Mesenteric fat pad (tissue), 1 donor: ENCODE measurements around the gene MACF1. TPM values are rescaled to one million over a fixed set of nuclear protein-coding genes. Genes with fewer than 3 reads are reported as not detected.
A peak's percentile ranks its signal among the peaks of the same experiment; 100 is the strongest.

Source experiments
- DNase-seq: peaks from one replicate; pipeline ENCODE4 v3.0.0-alpha.2; 2020; ENCODE audit warnings: low spot score
- total RNA-seq: library from RNA; stranded (reverse); fragmentation: NEBNext Ultra II Directional; extraction: Animal tissue kit (Norgen Biotek cat#: 25700); gene quantifications from one replicate; pipeline ENCODE4 v1.2.1, GENCODE V29; 2021
- donor health status: DM: yes; HTN: yes; CAD: no.

Gene MACF1
- total RNA-seq, 1 donor from 2014 or later = 386 TPM

DNA sequence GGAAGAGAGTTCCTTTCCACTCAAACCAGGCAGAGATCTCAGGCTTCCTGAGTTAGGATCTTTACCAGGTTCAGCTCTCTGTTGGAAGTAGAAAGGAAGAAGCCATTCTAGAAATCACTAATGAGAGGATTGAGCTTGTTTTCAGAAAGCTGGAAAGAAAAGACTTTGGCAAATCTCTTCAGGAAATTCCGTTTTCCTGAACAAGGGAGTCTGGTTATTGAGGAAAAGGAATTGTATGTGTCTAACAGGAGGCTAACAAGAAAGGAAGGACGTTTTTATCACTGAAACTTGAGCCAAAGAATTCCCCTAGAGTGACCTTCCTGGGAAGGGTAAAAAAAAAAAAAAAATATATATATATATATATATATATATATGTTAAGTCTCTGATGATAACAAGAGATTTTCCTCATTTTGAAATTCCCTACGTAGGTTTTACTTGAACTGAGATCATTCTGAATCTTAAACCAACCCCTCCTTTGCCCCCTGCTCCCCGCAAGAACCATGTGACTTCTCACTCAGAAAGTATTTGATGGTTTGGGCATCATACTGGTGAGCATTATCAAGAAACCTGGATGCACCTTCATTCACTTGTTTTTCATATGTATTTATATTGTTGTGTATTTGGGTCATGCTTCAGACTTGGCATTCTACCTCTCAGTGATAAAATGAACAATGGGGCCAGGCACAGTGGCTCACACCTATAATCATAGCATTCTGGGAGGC lies 188.5 kb downstream of the MACF1 start:
- no peak for DNase-seq

DNA sequence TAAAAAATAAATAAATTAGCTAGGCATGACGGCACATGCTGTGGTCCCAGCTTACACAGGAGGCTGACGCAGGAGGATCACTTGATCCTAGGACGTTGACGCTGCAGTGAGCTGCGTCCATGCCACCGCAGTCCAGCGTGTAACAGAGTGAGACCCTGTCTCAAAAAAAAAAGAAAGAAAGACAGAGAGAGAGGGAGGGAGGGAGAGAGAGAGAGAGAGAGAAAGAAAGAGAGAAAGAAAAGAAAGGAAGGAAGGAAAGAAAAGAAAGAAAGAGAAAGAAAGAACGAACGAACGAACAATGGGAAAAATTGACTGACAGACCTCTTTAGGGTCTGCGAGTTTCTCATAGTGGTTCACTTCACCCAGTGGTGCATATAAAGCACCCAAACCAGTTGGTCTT lies 189.2 kb downstream of the MACF1 start:
- DNase-seq = no peak

DNA sequence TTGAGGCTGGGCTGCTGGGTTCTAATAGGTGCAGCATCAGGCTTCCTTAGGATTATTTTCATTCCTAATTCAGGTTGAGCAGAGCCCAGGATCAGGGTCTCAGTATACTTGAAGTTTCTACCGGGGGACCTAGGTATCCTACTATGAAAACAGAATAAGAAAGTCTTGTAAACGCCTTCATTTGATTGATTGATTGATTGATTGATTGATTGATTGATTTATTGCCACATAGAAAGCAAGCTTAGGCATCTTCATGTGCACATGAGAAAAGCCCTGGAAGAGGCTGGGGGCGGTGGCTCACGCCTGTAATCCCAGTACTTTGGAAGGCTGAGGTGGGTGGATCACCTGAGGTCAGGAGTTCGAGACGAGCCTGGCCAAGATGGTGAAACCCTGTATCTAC lies 189.6 kb downstream of the MACF1 start:
- DNase-seq = no peak

DNA sequence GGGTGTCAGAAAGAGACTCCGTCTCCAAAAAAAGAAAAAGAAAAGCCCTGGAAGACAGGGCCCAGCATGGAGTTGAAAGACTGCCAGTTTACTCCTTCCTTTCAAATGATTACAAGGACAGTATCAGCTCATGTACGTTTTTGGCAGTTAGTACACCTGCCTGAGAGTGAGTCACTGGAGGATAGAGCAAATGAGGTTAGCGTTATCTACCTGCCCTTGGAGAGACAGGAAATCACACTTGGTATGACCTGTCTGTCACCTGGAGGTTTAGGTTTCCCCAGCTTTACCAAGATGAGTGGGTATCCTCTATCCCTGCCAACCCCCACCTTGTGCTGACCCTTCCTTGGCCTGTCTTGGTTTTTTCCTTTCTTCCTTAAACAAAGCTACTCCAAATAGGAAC lies 190.1 kb downstream of the MACF1 start:
- no peak for DNase-seq

DNA sequence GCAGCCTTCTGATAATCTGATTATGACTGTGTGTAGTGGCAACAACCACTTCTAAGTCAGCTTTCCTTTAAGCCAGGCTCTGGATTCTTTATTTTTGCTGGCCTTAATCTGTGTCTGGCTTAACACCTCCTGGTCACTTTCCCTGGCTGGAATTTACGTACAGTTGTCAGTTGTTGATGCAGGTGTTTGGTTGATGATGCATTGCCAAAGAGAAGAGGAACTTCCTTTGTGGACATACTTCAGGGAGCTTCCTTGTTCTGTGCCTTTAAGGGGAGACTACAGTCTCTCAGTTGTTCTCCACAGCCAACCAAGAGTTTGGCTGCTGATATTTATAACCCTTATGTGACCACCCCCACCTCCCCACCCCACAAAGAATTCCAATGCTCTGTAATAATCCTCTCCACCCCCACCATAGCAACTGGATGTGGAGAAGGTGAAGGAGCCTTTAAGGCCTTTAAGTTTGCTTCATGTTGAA lies 190.9 kb downstream of the MACF1 start:
- DNase-seq = no peak

DNA sequence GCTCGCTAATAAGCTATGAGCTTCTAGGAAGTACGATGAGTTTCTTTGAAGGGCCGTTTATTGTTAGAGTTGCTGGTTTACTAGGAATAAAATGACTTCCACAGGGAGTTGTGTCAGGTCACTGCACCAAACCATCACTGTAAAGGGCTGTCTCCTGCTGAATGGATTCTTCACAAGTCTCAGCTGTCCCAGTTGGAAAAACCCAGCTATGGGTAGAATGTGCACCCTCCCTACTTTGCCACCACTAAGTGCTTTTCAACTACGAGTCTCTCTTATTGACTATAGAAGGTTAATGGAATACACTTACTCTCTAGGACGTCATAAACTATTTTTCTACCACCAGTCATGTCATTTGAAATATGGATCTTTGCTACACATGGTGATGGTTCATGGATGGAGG lies 192.2 kb downstream of the MACF1 start:
- no peak for DNase-seq

DNA sequence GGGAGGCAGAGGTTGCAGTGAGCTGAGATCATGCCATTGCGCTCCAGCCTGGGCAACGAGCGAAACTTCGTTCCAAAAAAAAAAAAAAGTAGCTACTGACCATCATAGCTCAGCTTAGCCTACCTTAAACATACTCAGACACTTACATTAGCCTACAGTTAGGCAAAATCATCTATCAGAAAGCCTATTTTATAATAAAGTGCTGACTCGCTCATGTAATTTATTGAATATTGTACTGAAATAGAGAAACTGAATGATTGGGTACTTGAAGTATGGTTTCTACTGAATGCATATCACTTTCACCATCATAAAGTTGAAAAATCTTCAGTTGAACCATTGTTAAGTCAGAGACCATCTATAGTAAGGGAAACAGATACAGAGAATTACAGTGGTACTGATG lies 193.0 kb downstream of the MACF1 start:
- no peak for DNase-seq

DNA sequence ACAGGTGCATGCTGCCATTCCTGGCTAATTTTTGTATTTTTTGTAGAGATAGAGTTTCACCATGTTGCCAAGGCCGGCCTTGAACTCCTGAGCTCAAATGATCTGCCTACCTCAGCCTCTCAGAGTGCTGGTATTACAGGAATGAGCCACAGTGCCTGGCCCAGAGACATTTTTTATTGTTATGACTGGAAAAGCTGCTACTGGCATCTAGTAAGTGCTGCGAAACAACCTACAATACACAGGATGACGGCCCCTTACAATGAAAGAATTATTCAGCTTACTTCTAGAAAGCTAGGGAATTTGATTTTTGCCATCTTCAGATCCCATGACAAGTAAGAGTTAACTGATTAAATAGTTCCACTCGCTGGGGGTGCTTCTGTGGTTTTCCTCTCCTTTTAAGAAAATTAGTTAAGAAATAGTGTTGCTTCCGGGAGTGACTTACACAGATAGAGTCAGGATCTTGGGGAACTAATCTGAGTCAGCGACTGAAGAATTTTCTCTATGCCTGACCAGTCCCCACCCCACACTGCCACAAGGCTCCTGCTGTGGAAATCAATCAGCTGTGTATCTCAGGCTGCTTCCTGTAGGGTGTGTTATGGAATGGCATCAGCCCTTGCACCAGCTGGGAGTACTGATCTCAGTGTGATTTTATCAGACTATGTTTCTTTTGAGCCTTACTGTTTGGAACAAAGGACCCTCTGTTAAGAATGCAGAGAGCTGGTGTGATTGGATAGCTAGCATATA lies 194.0 kb downstream of the MACF1 start:
- no peak for DNase-seq

DNA sequence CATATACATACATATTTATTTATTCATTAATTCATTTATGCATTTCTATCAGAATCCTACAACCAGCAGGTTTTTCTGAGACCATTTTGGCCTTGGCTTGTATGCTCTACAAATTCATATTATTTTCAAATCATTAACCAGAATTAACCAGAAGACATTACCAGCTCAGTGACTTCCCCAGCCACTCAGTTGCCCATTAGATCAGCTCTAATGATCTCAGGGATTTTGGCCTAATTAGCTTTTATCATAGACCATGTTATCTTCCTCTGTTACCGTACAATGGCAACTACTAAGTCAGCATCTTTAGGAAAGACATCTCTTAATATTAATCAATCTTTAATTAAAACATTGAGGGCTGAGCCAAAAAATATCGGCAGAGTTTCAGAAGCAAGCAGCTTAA lies 196.6 kb downstream of the MACF1 start:
- no peak for DNase-seq

DNA sequence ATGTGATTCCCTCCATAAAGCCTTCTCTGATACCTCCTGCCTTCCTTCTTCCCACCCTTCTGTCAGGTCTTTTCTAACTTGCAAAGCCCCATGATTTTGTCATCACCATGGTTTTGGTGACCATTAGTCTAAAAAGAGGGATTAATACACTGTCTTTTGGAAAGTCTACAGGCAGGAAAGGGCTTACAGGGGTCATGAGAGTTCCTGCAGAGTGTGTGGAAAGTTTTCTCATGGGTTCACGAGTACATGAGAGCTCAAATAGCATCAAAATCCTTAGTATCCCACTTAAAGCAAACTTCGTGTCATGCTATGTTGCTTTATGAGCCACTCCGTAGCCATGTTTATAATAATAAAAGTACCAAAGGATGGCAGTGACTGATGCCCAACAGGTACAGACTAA lies 200.4 kb downstream of the MACF1 start:
- DNase-seq = no peak

DNA sequence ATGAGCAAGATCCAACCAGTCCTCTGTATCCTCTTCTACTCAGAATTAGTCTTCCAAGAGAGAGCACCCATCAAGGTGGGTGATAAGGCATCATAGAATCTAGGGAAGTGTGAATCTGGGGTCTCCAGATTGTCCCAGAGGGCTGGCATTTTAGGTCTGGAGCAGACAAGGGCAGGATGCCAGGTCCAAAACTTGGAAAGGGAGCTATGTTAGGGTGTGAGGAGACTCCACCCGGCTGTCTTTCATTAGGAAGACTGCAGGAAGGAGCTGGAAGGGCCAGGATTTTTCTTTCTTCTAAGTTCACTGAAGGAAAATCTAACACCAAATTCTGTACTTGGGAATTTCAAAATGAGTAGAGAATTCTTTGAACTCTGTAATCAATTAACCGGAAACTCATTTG lies 200.9 kb downstream of the MACF1 start:
- DNase-seq = no peak

DNA sequence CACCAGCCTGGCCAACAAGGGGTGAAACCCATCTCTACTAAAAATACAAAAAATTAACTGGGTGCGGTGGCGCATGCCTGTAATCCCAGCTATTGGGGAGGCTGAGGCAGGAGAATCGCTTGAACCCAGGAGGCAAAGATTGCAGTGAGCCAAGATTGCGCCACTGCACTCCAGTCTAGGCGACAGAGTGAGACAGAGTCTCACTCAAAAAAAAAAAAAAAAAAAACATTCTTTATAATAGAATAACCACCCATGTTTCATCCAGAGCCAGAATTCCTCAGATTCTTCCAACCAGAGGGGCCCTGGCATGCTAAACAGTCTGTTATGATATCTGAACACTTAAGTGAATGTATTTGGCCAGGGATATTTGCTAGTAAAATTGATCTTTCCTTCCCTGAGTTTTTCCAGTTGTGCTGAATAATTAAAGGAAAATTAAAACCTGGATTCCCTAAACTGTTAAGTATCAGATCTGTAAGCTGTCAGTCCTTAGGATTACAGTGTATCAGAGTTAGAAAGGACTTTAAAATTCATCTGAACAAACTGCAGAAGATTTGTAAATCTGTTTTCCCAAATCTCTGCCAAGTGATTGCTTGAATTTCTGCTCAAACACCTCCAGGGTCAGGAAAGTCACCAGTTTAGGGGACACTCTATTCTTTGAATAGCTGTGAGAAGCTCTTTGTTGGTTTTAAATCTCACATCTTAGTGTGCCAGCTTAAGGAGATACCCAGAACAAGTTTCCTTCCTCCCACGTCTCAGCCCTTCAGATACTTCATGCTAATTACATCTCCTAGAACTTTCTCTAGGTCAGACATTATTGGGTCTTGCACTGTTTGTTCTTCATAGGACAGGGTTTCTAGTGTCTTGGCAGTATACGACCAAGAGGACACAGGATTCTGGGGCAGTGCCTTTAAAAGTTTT lies 202.3 kb downstream of the MACF1 start:
- no peak for DNase-seq

DNA sequence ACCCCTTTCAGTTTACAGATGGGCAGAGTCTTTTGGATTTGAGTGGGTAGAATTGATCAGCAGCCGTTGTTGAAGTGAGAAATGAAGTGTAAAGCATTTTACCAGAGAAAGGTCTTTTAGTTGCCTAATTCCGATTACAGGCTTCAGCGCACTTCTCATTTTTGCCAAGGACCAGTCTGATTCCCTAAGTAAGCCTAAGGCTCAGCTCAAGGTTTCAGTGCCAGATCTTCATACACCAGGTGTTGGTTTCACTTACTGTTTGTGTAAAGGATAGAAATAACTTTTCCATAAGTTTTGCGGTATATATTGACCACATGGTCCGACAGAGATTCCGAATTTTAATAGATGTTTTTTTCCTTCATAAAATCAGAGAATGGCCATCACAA lies 203.0 kb downstream of the MACF1 start:
- DNase-seq = no peak

DNA sequence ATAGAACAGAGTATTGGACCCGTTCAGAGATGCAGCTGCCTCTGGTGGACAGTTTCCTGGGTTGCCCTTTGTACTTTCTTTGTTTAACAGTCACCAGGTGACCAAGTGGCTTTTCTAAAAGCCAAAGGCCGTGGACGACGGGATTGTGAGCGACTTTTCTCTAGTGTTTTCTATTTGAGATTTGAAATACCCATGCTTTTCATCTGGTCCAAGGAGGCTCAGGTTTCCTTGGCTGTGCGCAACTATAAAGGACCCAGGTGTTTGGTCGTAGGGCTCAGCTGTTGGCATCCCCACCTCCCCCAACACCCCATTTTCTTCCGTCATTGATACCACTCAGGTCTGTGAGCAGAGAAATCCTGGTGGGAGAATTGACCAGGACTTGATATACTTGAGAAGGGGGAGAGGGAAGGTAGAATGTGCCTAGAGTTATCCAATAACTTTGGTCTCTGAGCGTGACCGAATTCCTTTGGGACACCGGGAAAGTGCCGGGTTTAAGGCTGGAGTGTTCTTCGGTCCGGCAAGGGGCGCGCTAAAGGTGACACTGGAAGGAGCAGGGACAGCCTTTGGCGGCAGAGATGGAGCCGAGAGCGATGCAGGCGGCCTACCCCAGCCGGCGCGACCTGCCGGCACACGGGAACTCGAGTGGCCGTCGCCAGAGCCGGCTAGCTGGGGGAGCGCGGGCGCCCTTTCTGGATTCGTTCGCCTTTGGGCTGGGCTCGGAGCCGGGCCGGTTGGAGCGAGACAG lies 203.6 kb downstream of the MACF1 start:
- no peak for DNase-seq

DNA sequence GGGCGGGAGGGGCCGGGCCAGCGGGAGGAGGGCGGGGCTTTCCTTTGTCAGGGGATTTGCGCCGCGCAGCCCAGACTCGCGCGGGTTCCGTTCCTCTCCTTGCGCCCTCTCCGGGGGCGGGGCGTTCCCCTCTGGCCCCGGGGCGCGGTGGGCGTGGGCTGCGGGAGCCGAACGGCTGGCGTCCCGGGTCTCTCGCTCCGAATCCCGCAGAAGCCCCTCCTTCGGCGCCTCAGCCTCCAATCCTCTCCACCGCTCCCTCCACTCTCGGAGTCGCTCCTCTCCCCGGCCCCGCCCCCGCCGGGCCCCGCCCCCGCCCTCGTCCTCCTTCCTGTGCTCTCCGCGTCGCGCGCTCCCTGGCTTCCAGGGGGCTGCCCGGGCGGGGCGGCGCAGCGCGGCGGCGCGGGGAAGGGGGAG lies 204.2 kb downstream of the MACF1 start:
- DNase-seq = peak; percentile 97

DNA sequence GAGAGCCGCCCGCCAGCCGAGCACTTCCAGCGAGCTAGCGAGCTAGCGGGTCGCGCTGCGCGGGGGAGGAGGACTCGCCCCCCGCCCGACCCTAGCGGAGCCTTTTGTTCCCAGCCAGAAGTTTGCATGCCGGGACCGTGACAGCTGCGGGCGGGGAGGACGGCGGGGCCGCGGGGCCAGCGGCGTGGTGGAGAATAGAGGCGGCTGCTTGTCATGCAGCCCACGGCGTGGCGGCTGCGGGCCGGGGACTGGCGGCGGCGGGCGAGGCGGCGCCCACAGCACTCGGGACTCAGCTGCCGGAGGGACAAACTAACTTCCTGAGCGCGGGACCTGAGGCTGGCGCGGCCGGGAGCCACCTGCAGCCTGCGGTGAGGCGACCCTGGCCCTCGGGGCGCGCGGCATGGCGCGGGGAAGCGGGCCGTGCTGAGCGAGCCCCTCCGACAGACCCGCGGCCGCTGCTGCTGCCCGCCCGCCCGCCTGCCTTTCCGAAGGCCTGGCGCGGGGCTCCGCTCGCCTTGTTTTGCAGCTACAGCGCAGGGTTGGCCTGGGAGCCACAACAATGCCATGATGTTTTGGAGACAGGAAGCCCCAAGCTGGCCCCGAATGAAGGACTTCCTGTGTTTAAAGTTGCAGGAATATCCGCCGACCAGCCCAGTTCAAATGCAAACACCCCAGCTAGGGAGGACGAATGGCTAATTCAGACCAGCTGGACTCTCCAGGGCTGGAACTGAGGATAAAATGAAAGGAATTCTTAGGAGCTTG lies 204.7 kb downstream of the MACF1 start:
- DNase-seq = no peak

DNA sequence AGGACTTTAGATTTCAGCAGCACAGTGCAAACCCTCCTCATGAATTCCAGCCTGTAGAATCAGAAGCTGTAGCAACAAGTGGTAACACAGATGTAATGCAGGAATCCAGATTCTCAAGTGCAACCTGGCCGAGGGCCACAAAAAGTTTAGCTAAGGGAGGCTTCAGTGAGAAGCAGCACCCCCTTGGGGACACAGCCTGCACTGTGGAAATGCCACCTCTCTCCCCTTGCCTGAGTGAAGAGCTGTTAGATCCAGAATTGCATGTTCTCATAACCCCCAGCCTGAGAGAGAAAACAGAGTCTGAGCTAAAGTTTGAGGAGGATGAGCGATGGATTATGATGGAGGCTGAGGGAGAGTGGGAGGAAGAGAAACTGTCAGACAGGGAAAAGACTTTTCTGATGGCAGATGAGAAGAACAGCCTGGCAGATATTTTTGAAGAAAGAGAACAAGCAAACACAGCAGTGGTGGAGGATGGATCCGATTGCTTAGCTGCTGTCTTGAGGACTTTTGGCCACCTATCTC lies 206.5 kb downstream of the MACF1 start:
- DNase-seq = no peak

DNA sequence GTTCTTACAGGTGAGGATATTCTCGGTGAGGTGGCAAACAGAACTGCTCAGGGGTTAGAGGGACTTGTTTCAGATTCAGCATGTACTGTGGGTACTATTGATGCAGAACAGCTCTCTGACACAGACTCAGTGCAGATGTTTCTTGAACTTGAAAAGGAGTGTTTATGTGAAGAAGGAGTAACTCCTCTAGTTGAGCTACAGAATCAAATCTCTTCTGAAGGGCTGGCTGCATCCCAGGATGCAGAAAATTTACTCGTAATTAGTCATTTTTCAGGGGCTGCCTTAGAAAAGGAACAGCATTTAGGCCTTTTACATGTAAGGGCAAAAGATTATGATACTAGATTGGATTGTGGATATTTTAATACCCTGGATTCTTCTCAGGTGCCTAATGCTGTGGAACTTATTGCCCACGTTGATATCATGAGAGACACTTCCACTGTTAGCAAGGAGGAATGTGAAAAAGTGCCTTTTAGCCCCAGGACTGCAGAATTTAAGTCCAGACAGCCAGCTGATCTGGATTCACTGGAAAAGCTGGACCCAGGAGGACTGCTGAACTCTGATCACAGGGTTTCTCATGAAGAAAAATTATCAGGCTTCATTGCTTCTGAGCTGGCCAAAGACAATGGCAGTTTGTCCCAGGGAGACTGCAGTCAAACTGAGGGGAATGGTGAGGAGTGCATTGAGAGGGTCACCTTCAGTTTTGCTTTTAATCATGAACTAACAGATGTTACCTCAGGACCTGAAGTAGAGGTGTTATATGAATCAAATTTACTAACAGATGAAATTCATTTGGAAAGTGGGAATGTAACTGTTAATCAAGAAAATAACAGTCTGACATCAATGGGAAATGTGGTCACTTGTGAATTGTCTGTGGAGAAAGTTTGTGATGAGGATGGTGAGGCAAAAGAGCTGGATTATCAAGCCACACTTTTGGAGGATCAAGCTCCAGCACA lies 207.3 kb downstream of the MACF1 start:
- no peak for DNase-seq

DNA sequence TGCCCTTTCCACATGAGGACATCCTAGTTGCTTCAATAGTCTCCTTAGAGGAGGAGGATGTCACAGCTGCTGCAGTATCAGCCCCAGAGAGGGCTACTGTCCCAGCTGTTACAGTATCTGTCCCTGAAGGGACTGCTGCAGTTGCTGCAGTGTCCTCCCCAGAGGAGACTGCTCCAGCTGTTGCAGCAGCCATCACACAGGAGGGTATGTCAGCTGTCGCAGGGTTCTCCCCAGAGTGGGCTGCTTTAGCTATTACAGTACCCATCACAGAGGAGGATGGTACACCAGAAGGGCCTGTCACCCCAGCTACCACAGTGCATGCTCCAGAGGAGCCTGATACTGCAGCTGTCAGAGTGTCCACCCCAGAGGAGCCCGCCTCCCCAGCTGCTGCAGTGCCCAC lies 208.4 kb downstream of the MACF1 start:
- DNase-seq = no peak
